ENCODE results near the gene ST6GALNAC6.
A peak's percentile ranks its signal among the peaks of the same experiment; 100 is the strongest.

Gene ST6GALNAC6

GRCh38 chr9:127912296-127912695 lies 12.9 kb upstream of the ST6GALNAC6 start:
- peaks cover 12% of the 10 kb centered on the region for H3K4me1 ChIP-seq
- DNase-seq: no peak
- H3K4me3 ChIP-seq (ENCODE audit: low read depth, low read length): no peak overlapping the region
- no peaks in the 10 kb centered on the region for H3K36me3 ChIP-seq
- no peaks in the 10 kb centered on the region for H3K27me3 ChIP-seq
- TF ChIP-seq CTCF (IDR thresholded peaks at IDR 0.05; ENCODE audit: low read depth, low read length): no peak
- no peaks in the 10 kb centered on the region for H3K9me3 ChIP-seq

GRCh38 chr9:127910613-127911205 lies 11.3 kb upstream of the ST6GALNAC6 start:
- Histone ChIP-seq H3K36me3 (no peaks in the 10 kb centered on the region), H3K9me3 (no peaks in the 10 kb centered on the region), H3K27me3 (no peaks in the 10 kb centered on the region), H3K4me3 (ENCODE audit: low read depth, low read length) (no peak overlapping the region), H3K4me1 (peaks cover 7% of the 10 kb centered on the region)
- DNase-seq: peak; percentile 14
- TF ChIP-seq CTCF (IDR thresholded peaks at IDR 0.05; ENCODE audit: low read depth, low read length): peak; percentile 24

GRCh38 chr9:127909839-127910273 lies 10.5 kb upstream of the ST6GALNAC6 start:
- TF ChIP-seq CTCF (IDR thresholded peaks at IDR 0.05; ENCODE audit: low read depth, low read length): no peak
- H3K4me1 ChIP-seq: peaks cover under 1% of the 10 kb centered on the region
- H3K9me3 ChIP-seq: no peaks in the 10 kb centered on the region
- H3K27me3 ChIP-seq: no peaks in the 10 kb centered on the region
- no peaks in the 10 kb centered on the region for H3K36me3 ChIP-seq
- DNase-seq: no peak
- no peak overlapping the region for H3K4me3 ChIP-seq (ENCODE audit: low read depth, low read length)

GRCh38 chr9:127908660-127908926 lies 9.2 kb upstream of the ST6GALNAC6 start:
- Histone ChIP-seq H3K4me3 (ENCODE audit: low read depth, low read length) (no peak overlapping the region), H3K9me3 (no peaks in the 10 kb centered on the region), H3K36me3 (no peaks in the 10 kb centered on the region), H3K27me3 (no peaks in the 10 kb centered on the region), H3K4me1 (peaks cover 8% of the 10 kb centered on the region)
- no peak for TF ChIP-seq CTCF (IDR thresholded peaks at IDR 0.05; ENCODE audit: low read depth, low read length)
- DNase-seq: no peak

GRCh38 chr9:127907867-127908659 lies 8.7 kb upstream of the ST6GALNAC6 start:
- DNase-seq: no peak
- H3K36me3 ChIP-seq: no peaks in the 10 kb centered on the region
- H3K4me1 ChIP-seq: peaks cover 8% of the 10 kb centered on the region
- no peak for TF ChIP-seq CTCF (IDR thresholded peaks at IDR 0.05; ENCODE audit: low read depth, low read length)
- no peaks in the 10 kb centered on the region for H3K9me3 ChIP-seq
- H3K27me3 ChIP-seq: no peaks in the 10 kb centered on the region
- no peak overlapping the region for H3K4me3 ChIP-seq (ENCODE audit: low read depth, low read length)

- H3K4me1 ChIP-seq: peaks cover 8% of the 10 kb centered on the region
- no peaks in the 10 kb centered on the region for H3K36me3 ChIP-seq
- TF ChIP-seq CTCF (IDR thresholded peaks at IDR 0.05; ENCODE audit: low read depth, low read length): no peak
- no peaks in the 10 kb centered on the region for H3K9me3 ChIP-seq
- no peaks in the 10 kb centered on the region for H3K27me3 ChIP-seq
- no peak overlapping the region for H3K4me3 ChIP-seq (ENCODE audit: low read depth, low read length)
- DNase-seq: no peak
These were observed 6.4 kb upstream of the ST6GALNAC6 start for GRCh38 chr9:127905788-127906191.
